Measurements from ENCODE around the gene USP6NL.

The USP6NL gene

DNA sequence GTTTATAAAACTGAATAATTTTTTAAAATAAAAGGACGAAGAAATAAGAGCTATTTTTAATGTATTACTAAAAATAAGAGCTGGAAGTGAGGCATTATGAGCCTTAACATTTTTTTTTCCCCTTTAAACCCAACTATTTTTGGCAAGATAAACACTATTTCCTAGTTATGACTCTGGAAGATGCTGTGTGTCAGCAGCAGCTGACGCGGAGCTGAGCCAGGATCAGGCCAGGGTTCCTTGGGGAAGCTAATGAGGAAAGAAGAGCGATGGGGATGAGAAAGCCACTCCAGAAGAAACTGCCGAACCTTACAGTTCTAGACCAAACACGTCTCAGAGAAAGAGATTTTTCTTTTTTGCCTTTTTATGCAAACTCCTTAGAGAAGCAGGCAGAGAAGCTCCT, 85.9 kb downstream of the USP6NL start:
- H3K27ac ChIP-seq (ENCODE audit: low read depth, low read length), result no peak overlapping the region
- no peaks in the 10 kb centered on the region for H3K27me3 ChIP-seq (ENCODE audit: control insufficient read depth in 1 of 2, insufficient read depth in 2 of 2, low read length in 2 of 2)
- no peaks in the 10 kb centered on the region for H3K36me3 ChIP-seq (ENCODE audit: insufficient read depth, low read length)
- H3K9ac ChIP-seq (ENCODE audit: low read length), result no peak overlapping the region
- no peak overlapping the region for H3K4me3 ChIP-seq (ENCODE audit: low read depth in 1 of 2, low read length in 2 of 2)
- H3K9me3 ChIP-seq (ENCODE audit: low read length), result no peaks in the 10 kb centered on the region
- no peaks in the 10 kb centered on the region for H3K4me1 ChIP-seq (ENCODE audit: insufficient read depth, low read length)

DNA sequence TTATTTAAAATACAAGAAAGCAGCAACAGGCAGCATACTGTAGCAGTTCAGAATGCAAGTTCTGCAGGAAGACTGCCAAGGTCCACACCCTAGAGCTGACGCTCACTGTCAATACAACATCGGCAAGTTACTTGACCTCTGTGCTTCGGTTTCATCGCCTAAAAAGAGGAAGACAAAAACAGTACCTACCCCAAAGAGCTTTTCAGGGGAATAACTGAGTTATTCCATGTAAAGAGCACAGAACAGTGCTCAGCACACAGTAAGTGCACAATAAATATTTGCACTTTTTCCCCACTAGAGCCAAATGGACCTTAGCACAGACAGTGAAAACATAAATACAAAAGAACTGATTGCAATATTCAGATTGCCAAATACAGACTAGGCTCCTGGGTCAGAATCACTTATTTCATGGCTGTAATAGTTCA, 88.6 kb downstream of the USP6NL start:
- no peaks in the 10 kb centered on the region for H3K36me3 ChIP-seq (ENCODE audit: insufficient read depth, low read length)
- no peaks in the 10 kb centered on the region for H3K9me3 ChIP-seq (ENCODE audit: low read length)
- H3K9ac ChIP-seq (ENCODE audit: low read length), result no peak overlapping the region
- no peaks in the 10 kb centered on the region for H3K27me3 ChIP-seq (ENCODE audit: control insufficient read depth in 1 of 2, insufficient read depth in 2 of 2, low read length in 2 of 2)
- no peak overlapping the region for H3K27ac ChIP-seq (ENCODE audit: low read depth, low read length)
- H3K4me3 ChIP-seq (ENCODE audit: low read depth in 1 of 2, low read length in 2 of 2), result no peak overlapping the region
- no peaks in the 10 kb centered on the region for H3K4me1 ChIP-seq (ENCODE audit: insufficient read depth, low read length)

DNA sequence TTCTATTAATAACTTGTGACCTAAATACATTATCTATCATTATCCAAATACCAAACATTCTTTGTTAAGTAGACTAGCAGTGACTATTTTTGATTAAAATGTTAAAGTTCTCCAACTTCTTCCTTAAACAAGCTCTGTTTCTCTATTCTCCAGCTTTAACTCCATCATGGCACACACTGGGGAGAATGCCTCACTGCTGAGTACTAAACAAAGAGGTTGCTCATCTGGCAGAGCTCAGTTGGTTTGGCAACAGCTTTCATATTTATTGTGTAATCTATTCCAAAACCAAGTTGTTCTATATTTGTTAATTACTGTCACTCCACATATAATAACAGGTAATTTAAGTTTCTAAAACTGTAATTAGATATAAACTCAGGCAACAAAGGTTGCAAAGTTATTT, 89.6 kb downstream of the USP6NL start:
- no peaks in the 10 kb centered on the region for H3K9me3 ChIP-seq (ENCODE audit: low read length)
- H3K27ac ChIP-seq (ENCODE audit: low read depth, low read length), result no peak overlapping the region
- H3K27me3 ChIP-seq (ENCODE audit: control insufficient read depth in 1 of 2, insufficient read depth in 2 of 2, low read length in 2 of 2), result no peaks in the 10 kb centered on the region
- H3K4me1 ChIP-seq (ENCODE audit: insufficient read depth, low read length), result no peaks in the 10 kb centered on the region
- no peak overlapping the region for H3K4me3 ChIP-seq (ENCODE audit: low read depth in 1 of 2, low read length in 2 of 2)
- no peaks in the 10 kb centered on the region for H3K36me3 ChIP-seq (ENCODE audit: insufficient read depth, low read length)
- H3K9ac ChIP-seq (ENCODE audit: low read length), result no peak overlapping the region

DNA sequence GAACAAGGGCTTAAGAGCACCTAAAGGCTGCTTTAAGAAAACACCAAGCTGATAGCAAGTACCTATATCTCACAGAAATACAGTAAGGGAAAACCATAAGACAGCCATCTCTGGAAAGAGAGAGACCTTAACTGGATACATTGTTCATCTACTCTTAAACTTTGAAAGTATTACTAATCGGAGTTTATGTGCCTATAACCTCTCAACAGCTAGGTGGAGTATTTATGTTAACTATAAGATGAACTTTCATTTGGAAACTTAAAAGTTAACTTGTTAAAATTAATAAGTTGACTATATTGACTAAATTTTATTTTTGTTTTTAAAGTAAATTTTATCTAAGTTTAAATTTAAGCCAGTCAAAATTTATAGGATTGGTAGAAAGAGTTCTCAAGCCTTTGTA, 90.6 kb downstream of the USP6NL start:
- no peaks in the 10 kb centered on the region for H3K4me1 ChIP-seq (ENCODE audit: insufficient read depth, low read length)
- no peak overlapping the region for H3K4me3 ChIP-seq (ENCODE audit: low read depth in 1 of 2, low read length in 2 of 2)
- H3K27me3 ChIP-seq (ENCODE audit: control insufficient read depth in 1 of 2, insufficient read depth in 2 of 2, low read length in 2 of 2), result no peaks in the 10 kb centered on the region
- H3K36me3 ChIP-seq (ENCODE audit: insufficient read depth, low read length), result no peaks in the 10 kb centered on the region
- H3K9me3 ChIP-seq (ENCODE audit: low read length), result no peaks in the 10 kb centered on the region
- H3K9ac ChIP-seq (ENCODE audit: low read length), result no peak overlapping the region
- H3K27ac ChIP-seq (ENCODE audit: low read depth, low read length), result no peak overlapping the region

DNA sequence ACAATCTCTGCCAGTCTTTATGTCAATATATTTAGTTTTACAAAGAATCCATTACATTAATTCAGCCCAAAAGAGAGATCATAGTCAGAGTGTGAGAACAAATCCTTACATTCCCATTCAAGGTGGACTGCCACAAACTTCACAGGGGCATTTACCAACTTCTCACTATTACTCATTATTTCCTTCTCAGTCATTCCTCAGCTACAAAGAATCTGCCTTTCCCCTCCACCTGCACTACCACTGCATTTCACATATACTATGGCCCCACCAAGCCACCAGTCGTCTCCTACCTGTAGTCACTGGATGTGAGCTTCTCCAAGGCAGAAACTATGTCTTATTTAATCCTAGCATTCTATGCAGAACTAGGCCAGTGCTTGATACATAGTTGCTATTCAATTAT, 94.3 kb downstream of the USP6NL start:
- no peak overlapping the region for H3K4me3 ChIP-seq (ENCODE audit: low read depth in 1 of 2, low read length in 2 of 2)
- H3K36me3 ChIP-seq (ENCODE audit: insufficient read depth, low read length), result no peaks in the 10 kb centered on the region
- no peak overlapping the region for H3K27ac ChIP-seq (ENCODE audit: low read depth, low read length)

DNA sequence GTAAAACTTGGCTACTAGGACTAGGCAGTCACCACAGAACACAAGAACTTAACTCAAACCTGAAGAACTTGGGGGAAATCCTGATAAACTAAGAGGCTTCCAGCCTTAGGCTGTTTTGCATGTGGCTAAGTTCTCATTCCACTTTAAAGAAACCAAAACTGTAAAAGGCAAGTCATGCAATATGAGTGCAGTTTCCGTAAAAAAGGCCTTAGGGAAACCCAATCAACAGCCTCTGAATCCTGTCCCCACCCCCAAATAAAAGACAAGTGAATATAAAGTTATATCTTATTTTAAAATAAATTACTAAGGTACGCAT, 95.1 kb downstream of the USP6NL start:
- H3K9ac ChIP-seq (ENCODE audit: low read length), result no peak overlapping the region
- H3K9me3 ChIP-seq (ENCODE audit: low read length), result no peaks in the 10 kb centered on the region
- no peak overlapping the region for H3K27ac ChIP-seq (ENCODE audit: low read depth, low read length)
- H3K4me3 ChIP-seq (ENCODE audit: low read depth in 1 of 2, low read length in 2 of 2), result no peak overlapping the region
- no peaks in the 10 kb centered on the region for H3K27me3 ChIP-seq (ENCODE audit: control insufficient read depth in 1 of 2, insufficient read depth in 2 of 2, low read length in 2 of 2)
- peaks cover 3% of the 10 kb centered on the region for H3K4me1 ChIP-seq (ENCODE audit: insufficient read depth, low read length)
- H3K36me3 ChIP-seq (ENCODE audit: insufficient read depth, low read length), result no peaks in the 10 kb centered on the region

More for the DNA sequence above, 94.3 kb downstream of the USP6NL start:
- Histone ChIP-seq H3K27me3 (ENCODE audit: control insufficient read depth in 1 of 2, insufficient read depth in 2 of 2, low read length in 2 of 2) (no peaks in the 10 kb centered on the region), H3K4me1 (ENCODE audit: insufficient read depth, low read length) (peaks cover 3% of the 10 kb centered on the region), H3K9ac (ENCODE audit: low read length) (no peak overlapping the region), H3K9me3 (ENCODE audit: low read length) (no peaks in the 10 kb centered on the region)

DNA sequence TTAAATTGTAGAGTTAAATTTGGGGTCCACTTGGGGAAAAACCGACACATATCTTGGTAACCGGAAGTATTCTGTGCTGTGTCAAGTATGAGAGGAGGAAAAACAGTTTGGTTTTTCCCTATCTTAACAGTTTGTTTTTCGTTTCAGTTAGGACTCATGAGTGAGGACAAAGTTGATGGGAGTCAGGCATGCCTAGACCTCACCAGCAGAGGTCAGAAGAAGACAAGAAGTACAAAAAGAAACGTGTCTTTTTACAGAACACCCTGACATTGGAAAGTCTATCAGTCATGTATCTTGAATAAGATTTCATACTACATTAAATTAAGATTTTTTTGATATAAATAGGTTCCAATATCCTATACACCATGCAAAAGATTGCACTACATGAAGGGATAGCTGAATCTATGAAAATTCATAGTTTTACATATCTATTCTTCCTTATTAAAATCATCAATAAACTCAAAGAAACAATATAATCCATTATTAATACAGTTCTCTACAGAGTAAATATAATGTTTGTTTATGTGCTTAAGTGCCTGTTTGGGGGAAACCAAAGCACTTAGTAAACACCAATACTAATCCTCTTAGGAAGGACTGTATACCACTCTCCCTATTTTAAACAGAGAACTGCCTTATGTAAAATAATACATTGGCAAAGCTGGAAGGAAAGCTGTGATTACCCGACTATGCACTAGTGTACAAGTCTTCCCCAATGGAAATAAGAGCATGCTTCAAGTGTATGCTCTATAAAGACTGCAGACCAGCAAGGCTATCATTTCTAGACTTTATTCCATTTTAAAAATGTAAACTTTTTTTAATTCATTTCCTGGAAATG, 95.6 kb downstream of the USP6NL start:
- Histone ChIP-seq H3K4me3 (ENCODE audit: low read depth in 1 of 2, low read length in 2 of 2) (no peak overlapping the region), H3K9me3 (ENCODE audit: low read length) (no peaks in the 10 kb centered on the region), H3K27ac (ENCODE audit: low read depth, low read length) (no peak overlapping the region), H3K27me3 (ENCODE audit: control insufficient read depth in 1 of 2, insufficient read depth in 2 of 2, low read length in 2 of 2) (no peaks in the 10 kb centered on the region), H3K36me3 (ENCODE audit: insufficient read depth, low read length) (no peaks in the 10 kb centered on the region), H3K9ac (ENCODE audit: low read length) (no peak overlapping the region), H3K4me1 (ENCODE audit: insufficient read depth, low read length) (peaks cover 3% of the 10 kb centered on the region)

DNA sequence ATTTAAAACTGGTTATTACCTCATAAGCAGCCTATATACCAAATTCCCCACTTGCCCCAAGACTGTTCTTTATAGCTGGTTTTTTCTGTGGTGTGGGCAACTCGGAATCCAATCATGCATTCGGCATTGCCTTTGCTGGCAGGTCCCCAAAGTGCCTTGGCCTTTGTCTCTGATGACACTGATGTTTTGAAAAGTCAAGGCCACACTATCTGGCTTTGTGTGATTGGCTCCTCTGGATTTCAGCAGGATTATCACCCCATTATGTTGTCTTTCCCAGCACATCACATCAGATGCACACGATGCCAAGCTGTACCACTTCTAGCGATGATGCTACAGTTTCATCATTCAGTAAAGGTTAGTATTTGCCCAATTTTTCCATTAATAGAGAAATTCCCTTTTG, 97.7 kb downstream of the USP6NL start:
- H3K4me1 ChIP-seq (ENCODE audit: insufficient read depth, low read length), result peaks cover 3% of the 10 kb centered on the region
- no peaks in the 10 kb centered on the region for H3K9me3 ChIP-seq (ENCODE audit: low read length)
- H3K27ac ChIP-seq (ENCODE audit: low read depth, low read length), result no peak overlapping the region
- H3K4me3 ChIP-seq (ENCODE audit: low read depth in 1 of 2, low read length in 2 of 2), result no peak overlapping the region
- H3K9ac ChIP-seq (ENCODE audit: low read length), result no peak overlapping the region
- no peaks in the 10 kb centered on the region for H3K36me3 ChIP-seq (ENCODE audit: insufficient read depth, low read length)
- H3K27me3 ChIP-seq (ENCODE audit: control insufficient read depth in 1 of 2, insufficient read depth in 2 of 2, low read length in 2 of 2), result no peaks in the 10 kb centered on the region

DNA sequence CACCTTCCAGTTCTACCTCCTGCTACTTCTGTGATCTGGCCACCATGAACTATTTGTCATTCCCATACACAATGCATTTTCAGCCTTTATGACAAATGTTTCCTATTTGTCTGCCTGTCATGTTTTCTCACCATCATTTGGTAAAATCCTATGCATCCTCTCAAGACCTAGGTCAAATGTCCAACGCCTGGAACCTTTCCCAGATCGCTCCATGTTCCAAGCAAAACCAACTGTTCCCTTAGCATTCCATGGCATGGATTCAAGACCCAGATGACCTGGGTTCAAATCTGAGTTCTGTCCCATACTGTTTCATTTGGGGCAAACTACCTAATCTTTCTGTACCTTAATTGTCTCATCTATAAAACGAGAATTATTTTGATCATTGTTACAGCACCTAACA, 98.9 kb downstream of the USP6NL start:
- Histone ChIP-seq H3K4me1 (ENCODE audit: insufficient read depth, low read length) (peaks cover 3% of the 10 kb centered on the region), H3K27me3 (ENCODE audit: control insufficient read depth in 1 of 2, insufficient read depth in 2 of 2, low read length in 2 of 2) (no peaks in the 10 kb centered on the region), H3K4me3 (ENCODE audit: low read depth in 1 of 2, low read length in 2 of 2) (no peak overlapping the region), H3K36me3 (ENCODE audit: insufficient read depth, low read length) (no peaks in the 10 kb centered on the region), H3K27ac (ENCODE audit: low read depth, low read length) (no peak overlapping the region), H3K9ac (ENCODE audit: low read length) (no peak overlapping the region), H3K9me3 (ENCODE audit: low read length) (no peaks in the 10 kb centered on the region)

DNA sequence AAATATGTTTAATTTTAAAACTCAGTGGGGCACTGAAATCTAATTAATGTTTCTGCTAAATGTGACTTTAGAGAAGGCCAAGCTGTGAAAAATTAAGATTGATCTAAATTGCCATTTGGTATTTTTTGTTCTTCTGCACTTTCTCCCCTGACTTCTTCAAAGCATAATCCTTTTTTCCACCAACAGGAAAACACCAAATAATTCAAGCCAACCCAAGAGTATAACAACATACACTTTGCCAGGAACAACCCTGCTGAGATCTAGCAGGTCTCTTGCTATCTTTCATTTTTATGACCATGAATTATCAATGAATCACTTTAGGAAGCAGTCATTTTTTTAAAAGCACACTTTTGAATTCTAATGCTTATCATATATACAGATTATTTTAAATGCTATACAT, 100.1 kb downstream of the USP6NL start:
- no peak overlapping the region for H3K9ac ChIP-seq (ENCODE audit: low read length)
- H3K36me3 ChIP-seq (ENCODE audit: insufficient read depth, low read length), result no peaks in the 10 kb centered on the region
- H3K27me3 ChIP-seq (ENCODE audit: control insufficient read depth in 1 of 2, insufficient read depth in 2 of 2, low read length in 2 of 2), result no peaks in the 10 kb centered on the region
- no peak overlapping the region for H3K4me3 ChIP-seq (ENCODE audit: low read depth in 1 of 2, low read length in 2 of 2)
- H3K9me3 ChIP-seq (ENCODE audit: low read length), result no peaks in the 10 kb centered on the region
- peaks cover 3% of the 10 kb centered on the region for H3K4me1 ChIP-seq (ENCODE audit: insufficient read depth, low read length)
- no peak overlapping the region for H3K27ac ChIP-seq (ENCODE audit: low read depth, low read length)

DNA sequence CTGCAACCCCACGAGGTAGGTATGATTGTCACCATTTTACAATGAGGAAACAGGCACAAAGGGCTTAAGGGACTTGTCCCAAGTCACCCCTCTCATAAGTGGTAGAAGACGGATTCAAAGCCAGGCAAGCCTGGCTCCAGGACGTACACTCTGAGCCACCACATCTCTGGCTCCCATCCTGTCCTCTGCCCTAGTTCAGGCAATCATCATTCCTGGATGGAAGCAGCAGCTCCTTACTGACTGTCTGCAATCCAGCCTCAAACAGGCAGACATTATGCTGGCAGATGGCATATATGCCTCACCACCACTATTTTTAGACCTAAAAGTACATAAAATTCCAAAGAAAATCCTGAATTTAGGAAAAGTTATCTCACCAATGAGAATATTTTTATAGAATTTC, 100.7 kb downstream of the USP6NL start:
- Histone ChIP-seq H3K4me3 (ENCODE audit: low read depth in 1 of 2, low read length in 2 of 2) (no peak overlapping the region), H3K9ac (ENCODE audit: low read length) (no peak overlapping the region), H3K36me3 (ENCODE audit: insufficient read depth, low read length) (no peaks in the 10 kb centered on the region), H3K27me3 (ENCODE audit: control insufficient read depth in 1 of 2, insufficient read depth in 2 of 2, low read length in 2 of 2) (no peaks in the 10 kb centered on the region), H3K9me3 (ENCODE audit: low read length) (no peaks in the 10 kb centered on the region), H3K4me1 (ENCODE audit: insufficient read depth, low read length) (peaks cover 3% of the 10 kb centered on the region), H3K27ac (ENCODE audit: low read depth, low read length) (no peak overlapping the region)

DNA sequence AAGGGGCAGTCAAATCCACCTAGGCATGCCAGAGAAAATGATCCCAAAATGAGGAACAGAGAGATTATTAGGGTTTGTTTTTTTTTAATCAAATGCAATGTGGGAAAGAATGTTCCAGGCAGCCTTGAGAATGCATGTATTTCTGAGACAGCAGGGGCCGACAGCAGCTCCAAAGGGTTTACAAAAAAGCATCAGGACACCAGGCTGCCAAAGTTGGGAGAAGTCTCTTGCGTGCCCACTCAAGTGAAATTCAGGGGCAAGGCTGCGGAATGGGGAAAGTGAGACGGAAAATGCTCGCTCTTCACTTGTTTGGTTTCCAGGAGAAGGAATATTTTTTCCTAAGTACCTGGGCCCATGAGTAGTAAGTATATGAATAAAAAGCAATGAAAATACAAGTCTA, 101.2 kb downstream of the USP6NL start:
- Histone ChIP-seq H3K27me3 (ENCODE audit: control insufficient read depth in 1 of 2, insufficient read depth in 2 of 2, low read length in 2 of 2) (no peaks in the 10 kb centered on the region), H3K36me3 (ENCODE audit: insufficient read depth, low read length) (no peaks in the 10 kb centered on the region), H3K4me3 (ENCODE audit: low read depth in 1 of 2, low read length in 2 of 2) (no peak overlapping the region), H3K9me3 (ENCODE audit: low read length) (no peaks in the 10 kb centered on the region), H3K4me1 (ENCODE audit: insufficient read depth, low read length) (peaks cover under 1% of the 10 kb centered on the region), H3K27ac (ENCODE audit: low read depth, low read length) (no peak overlapping the region), H3K9ac (ENCODE audit: low read length) (no peak overlapping the region)

Measured in muscle layer of colon (tissue), 2 donors.